ENCODE data around the gene PRSS21. TPM values are rescaled to one million over a fixed set of nuclear protein-coding genes. Genes with fewer than 3 reads are reported as not detected.

The PRSS21 gene
- total RNA-seq, 1 donor from 2014 or later, result not detected

GRCh38 chr16:2827831-2828520, 10.9 kb downstream of the PRSS21 start:
- no peak for DNase-seq (ENCODE audit: low spot score, unreplicated experiment)
- peaks cover 8% of the 10 kb centered on the region for H3K27me3 Mint-ChIP-seq
- H3K4me1 Mint-ChIP-seq (ENCODE audit: low read depth), result no peaks in the 10 kb centered on the region
- TF ChIP-seq CTCF (IDR thresholded peaks at IDR 0.05; ENCODE audit: unreplicated experiment), result no peak
- H3K4me3 Mint-ChIP-seq (ENCODE audit: low read depth), result no peak overlapping the region
- no peaks in the 10 kb centered on the region for H3K36me3 Mint-ChIP-seq (ENCODE audit: insufficient read depth)
- no peak overlapping the region for H3K27ac Mint-ChIP-seq
- H3K9me3 Mint-ChIP-seq (ENCODE audit: low read depth), result no peaks in the 10 kb centered on the region

GRCh38 chr16:2828521-2828840, 11.4 kb downstream of the PRSS21 start:
- Mint-ChIP-seq H3K27me3 (peaks cover 4% of the 10 kb centered on the region), H3K27ac (no peak overlapping the region), H3K36me3 (ENCODE audit: insufficient read depth) (no peaks in the 10 kb centered on the region), H3K9me3 (ENCODE audit: low read depth) (no peaks in the 10 kb centered on the region), H3K4me1 (ENCODE audit: low read depth) (no peaks in the 10 kb centered on the region), H3K4me3 (ENCODE audit: low read depth) (no peak overlapping the region)
- no peak for TF ChIP-seq CTCF (IDR thresholded peaks at IDR 0.05; ENCODE audit: unreplicated experiment)
- no peak for DNase-seq (ENCODE audit: low spot score, unreplicated experiment)

- peaks cover 4% of the 10 kb centered on the region for H3K27me3 Mint-ChIP-seq
- H3K4me3 Mint-ChIP-seq (ENCODE audit: low read depth), result no peak overlapping the region
- H3K9me3 Mint-ChIP-seq (ENCODE audit: low read depth), result no peaks in the 10 kb centered on the region
- no peaks in the 10 kb centered on the region for H3K36me3 Mint-ChIP-seq (ENCODE audit: insufficient read depth)
- DNase-seq (ENCODE audit: low spot score, unreplicated experiment), result no peak
- H3K4me1 Mint-ChIP-seq (ENCODE audit: low read depth), result no peaks in the 10 kb centered on the region
- H3K27ac Mint-ChIP-seq, result no peak overlapping the region
- no peak for TF ChIP-seq CTCF (IDR thresholded peaks at IDR 0.05; ENCODE audit: unreplicated experiment)
Measured at GRCh38 chr16:2828876-2829430, 11.9 kb downstream of the PRSS21 start.

- H3K27me3 Mint-ChIP-seq, result peaks cover 4% of the 10 kb centered on the region
- no peak for TF ChIP-seq CTCF (IDR thresholded peaks at IDR 0.05; ENCODE audit: unreplicated experiment)
- H3K9me3 Mint-ChIP-seq (ENCODE audit: low read depth), result no peaks in the 10 kb centered on the region
Measured at GRCh38 chr16:2829501-2830354, 12.7 kb downstream of the PRSS21 start, which contains the start of gene ZG16B. Gene ZG16B (plus strand): TSS chr16:2830303. CDS start chr16:2830442, 139 bp downstream.

GRCh38 chr16:2830355-2830695, 13.3 kb downstream of the PRSS21 start:
- Mint-ChIP-seq H3K27me3 (peaks cover 4% of the 10 kb centered on the region), H3K4me1 (ENCODE audit: low read depth) (no peaks in the 10 kb centered on the region), H3K27ac (no peak overlapping the region), H3K36me3 (ENCODE audit: insufficient read depth) (no peaks in the 10 kb centered on the region), H3K4me3 (ENCODE audit: low read depth) (no peak overlapping the region), H3K9me3 (ENCODE audit: low read depth) (no peaks in the 10 kb centered on the region)
- no peak for TF ChIP-seq CTCF (IDR thresholded peaks at IDR 0.05; ENCODE audit: unreplicated experiment)
- no peak for DNase-seq (ENCODE audit: low spot score, unreplicated experiment)

More at GRCh38 chr16:2829501-2830354, 12.7 kb downstream of the PRSS21 start, which contains the start of gene ZG16B:
- H3K36me3 Mint-ChIP-seq (ENCODE audit: insufficient read depth), result no peaks in the 10 kb centered on the region
- no peaks in the 10 kb centered on the region for H3K4me1 Mint-ChIP-seq (ENCODE audit: low read depth)
- no peak within 1 kb of the TSS for H3K27ac Mint-ChIP-seq
- no peak within 1 kb of the TSS for H3K4me3 Mint-ChIP-seq (ENCODE audit: low read depth)
- no peak for DNase-seq (ENCODE audit: low spot score, unreplicated experiment)
